GM19025 (cell line): Measurements from ENCODE around the gene NOL4L.

Experiments
- ATAC-seq: cut with Tn5 transposase; IDR thresholded peaks from one replicate; pipeline ENCODE4 v1.9.1; 2021; ENCODE audit warnings: mild to moderate bottlenecking, low read depth, moderate library complexity; ENCODE audit not compliant: unreplicated experiment

NOL4L gene

DNA sequence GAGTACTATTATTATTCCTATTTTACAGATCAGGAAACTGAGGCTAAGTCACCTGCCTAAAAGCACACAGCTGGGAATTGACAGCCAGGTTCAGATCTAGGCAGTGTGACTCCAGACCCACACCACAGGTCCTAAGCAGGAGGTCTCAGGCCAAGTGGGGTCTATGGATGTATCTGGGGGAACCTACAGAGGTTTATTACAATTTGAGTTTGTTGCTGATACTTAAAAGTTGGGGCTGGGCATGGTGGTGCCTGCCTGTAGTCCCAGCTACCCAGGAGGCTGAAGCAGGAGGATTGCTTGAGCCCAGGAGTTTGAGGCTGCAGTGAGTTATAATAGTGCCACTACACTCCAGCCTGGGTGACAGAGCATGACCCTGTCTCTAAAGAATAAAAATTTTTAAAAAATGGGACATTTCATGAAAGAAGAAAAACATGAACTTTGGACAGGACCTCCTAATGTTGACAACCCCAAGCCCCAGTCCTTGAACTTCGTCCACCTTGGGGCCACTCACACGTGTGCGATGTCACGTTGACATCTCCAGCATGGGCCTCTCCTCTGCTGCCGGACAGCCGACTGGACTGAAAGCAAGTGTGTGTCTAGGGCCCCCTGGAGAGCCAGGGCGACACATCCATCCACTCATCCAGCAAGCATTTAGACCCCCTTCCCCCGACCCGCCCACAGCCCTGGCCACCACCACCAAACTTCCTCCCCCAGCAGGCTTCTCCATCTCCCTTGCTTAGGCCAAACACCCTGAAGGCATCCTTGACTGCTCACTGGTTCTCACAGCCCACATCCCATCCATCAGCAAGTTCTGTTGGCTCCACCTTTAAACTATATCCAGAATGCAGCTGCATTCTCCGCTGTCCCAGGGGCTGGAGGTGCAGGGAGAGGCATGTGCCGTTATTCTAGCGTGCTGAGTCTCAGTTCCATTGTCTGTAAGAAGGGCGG, 40.0 kb downstream of the NOL4L start:
- no peak for ATAC-seq

DNA sequence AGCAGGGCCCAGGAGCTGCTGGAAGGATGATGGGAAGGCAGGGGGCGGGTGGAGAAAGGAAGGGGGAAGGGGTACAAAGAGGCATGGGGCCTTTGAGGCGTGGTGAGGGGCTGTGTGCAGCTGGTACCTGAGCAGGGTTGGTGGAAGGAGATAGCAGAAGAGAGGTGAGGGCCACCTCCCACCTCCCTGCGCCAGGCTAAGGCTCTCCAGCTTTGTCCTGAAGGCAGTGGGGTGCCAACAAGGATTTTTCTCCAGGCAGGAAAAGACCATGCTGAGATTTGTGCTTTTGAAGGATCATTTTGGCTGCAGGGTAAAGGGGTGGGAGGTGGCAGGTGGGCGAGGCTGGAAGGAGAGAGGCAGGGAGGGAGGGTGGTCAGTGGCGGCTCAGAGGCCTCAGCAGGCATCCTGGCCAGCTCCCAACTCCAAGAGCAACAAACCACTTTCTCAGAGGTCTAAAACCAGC, 40.8 kb downstream of the NOL4L start:
- no peak for ATAC-seq

DNA sequence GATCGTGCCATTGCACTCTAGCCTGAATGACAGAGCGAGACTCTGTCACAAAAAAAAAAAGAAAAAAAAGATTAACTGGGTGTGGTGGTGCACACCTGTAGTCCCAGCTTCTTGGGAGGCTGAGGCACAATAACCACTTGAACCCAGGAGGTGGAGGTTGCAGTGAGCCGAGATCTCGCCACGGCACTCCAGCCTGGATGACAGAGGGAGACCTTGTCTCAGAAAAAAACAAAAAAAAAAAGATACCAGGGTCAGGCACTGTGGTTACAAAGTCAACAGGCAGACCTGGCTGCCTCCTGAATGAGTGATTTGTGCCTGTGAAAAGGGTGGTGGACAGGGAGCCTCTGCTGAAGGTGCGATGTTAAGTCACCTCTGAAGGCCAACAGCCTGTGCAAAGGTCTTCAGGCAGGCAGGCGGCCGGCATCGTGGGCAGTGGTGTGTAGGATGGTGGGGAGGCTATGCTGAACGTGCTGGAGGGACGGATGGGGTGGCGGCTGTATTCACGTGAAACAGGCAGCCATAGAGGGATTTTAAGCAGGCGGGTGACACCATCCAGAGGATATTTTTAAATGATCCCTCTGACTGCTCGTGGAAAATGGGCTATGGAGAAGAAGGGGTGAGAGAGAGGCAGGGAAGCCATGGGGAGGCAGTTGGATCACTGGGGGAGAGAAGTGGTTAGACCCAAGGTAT, 41.4 kb downstream of the NOL4L start:
- no peak for ATAC-seq

DNA sequence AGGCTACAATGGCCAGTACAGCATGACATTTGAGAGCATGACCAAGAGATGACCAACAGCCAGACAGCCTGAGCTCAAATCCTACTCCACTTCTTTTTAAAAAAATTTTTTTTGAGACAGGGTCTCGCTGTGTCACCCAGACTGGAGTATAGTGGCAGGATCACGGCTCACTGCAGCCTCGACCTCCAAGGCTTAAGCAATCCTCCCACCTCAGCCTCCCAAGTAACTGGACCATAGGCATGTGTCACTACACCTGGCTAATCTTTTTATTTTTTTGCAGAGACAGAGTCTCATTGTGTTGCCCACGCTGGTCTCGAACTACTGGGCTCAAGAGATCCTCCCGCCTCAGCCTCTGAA, 42.9 kb downstream of the NOL4L start:
- ATAC-seq, result no peak

DNA sequence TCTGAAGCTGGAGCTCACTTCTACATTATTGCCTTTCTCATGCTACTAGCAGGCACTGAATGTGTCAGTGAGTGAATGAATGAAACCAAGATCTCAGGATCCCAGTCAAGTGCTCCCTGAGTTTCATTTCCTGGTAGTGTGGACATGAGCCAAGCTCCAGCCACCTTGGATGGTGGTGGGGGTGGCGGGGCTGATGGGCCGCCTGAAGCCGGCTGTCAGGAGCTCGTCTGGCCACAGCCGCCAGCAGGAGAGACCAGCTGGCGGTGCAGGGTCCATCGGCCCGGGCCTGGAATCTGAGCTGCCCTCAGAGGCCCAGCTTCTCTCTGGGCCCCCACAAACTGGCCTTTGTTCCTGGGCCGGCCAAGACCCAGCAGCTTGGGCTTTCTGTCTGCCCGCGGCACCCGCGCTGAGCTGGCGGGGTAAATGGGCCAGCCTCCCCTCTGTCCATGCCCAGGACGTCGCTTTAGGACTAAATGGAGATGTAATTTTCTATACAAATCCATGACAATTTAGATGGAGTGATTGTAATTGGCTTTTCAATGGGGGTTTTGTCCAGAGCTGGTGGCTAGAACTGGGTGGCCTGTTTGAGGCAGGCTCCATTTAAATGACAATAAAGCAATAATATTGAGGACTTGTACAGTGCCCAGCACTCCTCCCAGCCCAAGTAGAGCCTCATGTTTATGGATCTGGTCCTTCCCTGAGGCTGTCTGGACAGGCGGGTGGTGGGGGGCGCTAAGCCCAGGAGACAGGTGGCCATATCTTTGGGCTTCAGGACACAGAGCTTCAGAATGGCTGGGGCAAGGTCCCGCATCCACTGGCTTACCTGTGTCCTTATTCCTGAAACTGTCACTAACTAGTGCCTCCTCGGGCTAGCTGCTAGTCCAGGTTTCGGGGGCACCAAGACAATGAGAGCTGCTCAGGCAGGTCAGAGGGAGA, 43.5 kb downstream of the NOL4L start:
- no peak for ATAC-seq

DNA sequence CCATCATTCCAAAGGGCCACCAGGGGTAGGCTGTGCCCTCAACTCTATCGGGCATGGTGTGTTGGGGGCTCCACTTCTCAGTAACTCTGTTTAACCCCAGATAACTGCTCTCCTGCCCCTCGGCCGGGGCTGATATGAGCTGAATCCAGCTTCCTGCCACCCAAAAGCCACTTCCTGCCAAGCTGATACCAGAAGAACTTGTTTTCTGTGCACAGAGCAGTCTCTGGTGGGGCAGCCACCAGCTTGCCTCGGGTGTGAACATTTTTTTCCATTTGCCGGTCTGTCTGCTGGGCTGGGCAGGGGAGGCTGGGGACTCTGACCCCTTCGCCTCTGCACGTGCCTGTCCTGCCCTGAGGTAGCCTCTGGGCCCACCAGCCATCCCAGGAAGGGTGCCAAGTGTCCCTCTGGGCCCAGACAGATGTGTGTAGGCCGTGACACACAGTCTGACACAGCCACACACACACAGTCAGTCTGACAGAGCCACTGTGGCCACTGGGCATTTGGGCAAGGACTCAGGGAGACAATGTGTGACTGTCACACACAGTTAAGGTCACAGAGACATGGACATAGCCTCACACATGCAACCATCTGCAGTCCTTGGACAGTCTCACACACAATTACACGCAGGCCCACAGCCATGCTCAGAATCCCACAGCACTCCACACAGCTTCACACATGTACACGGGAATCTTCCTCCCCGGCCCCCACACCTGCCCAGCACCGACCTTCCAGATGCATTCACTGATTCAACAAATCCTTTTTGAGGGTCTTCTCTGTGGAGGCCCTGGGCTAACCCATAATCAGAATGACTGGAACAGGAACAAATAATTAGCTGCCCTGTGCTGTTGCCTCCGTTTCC, 45.1 kb downstream of the NOL4L start:
- ATAC-seq, result no peak

DNA sequence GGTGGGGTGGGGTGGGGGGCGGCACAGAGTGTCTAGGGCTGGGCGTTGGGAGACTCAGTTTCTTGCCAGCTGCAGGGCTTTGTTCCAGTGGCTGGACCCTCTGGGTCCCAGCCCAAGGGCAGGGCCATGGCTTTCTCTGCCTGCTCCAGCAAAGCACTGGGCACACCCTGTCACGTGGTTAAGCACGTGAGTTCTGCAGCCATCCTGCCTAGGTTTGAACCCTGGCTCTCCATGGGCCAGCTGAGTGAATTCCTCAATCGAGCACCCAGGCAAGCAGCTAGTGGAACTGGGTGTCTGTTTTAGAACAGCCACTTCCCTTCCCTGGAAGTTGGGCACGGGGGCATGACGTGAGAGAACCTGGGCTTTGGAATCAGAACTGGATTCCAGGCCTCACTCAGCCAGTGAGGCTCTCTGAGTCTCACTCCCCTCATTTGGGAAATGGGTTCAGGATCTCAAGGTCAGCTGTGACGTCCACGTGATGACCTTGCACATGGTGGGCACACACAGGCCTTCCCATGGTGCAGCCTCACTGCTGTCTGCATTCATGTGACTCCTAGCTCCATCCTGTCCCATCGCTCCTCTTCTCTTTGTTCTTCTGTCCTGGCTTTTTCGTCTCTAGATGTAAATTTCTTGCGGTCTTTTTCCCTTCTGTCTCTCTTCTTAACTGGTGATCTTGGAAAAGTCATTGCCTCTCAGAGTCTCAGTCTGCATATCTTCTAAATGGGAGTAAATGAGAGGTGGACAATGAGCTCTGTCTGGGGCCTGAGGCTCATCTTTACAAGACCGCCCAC, 45.9 kb downstream of the NOL4L start:
- no peak for ATAC-seq

DNA sequence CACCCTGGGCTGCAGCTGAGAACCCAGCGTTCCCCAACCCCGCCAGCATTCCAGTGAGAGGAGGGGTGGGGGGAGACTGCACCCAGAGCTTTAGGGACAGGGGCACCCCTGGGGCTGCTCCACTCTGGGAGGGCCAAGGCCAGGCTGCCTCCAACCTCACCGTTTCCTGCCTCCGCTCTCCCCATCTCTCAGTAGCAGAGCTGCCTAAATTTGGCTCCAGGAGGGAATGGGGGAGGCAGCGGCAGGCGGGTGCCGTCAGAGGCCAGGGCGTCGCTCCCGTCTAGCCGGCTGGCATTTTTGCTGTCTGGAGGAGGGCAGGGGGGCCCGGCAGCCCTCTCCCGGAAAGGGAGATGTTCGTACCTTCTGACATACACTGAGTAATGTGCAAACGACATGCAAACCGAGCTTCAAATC, 46.6 kb downstream of the NOL4L start:
- no peak for ATAC-seq

DNA sequence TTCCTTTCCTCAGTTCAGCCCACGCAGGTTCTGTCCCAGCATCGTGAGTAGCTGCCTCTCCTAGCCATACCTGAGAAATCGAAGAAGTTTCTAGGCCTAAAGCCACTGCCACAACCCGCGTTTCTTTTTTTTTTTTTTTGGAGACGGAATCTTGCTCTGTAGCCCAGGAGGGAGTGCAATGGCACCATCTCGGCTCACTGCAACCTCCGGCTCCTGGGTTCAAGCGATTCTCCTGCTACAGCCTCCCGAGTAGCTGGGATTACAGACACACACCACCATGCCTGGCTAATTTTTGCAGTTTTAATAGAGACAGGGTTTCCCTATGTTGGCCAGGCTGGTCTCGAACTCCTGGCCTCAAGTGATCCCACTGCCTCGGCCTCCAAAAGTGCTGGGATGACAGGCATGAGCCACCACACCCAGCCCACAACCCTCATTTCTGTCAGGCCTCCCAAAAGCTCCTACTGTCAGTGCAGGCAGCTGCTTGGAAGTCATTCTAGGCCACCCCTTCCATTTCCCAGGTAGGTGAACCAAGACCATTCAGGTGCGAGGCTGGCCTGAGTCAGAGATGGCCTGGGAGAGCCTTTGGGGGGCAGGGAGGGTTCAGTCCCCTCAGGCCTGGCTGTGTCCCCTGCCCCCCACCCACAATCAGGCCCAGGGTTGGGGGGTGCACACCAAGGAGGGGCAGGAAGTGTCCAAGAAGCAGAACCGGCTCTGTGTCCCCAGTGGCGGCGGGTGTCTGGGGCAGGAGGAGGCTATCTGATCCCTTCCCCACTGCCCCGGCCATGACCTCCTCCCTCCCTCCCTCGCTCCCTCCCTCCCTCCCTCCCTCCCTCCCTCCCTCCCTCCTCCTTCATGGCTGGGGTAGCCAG, 47.2 kb downstream of the NOL4L start:
- ATAC-seq, result no peak

DNA sequence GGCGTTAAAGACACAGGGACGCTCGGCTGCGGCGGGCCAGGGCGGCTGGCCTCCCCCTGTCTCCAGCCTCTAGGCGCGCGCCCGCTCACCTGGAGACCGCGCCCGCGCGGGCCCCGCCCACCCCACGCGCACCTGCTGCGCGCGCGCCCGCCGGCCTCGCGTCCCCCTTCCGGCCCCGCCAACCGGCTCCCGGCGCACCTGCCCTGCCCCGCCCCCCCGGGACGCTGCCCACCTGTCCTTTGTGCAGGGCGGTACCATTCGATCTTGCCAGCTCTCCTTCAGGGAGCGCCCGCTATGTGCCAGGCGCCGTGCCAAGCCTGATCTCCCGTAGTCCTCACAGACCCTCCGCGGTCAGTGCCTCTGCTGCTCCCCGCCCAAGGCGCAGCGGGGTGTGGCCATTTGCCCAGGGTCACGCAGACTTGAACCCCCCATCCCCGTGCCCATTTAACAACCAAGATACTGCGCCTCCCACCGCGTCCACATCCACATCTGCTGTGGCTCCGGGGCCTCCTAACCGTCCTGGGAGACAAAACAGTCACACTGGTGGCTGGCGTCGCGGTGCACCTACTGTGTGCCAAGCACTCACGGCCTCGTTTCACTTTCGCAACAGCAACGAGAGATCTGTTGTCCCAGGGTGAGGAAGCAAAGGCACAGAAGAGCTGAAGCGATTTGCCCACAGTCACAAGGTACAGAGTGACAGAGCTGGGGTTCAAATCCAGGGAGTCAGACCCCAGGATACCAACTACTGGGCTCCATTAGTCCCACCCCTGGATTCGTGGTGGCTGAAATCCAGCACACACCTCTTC, 48.1 kb downstream of the NOL4L start:
- ATAC-seq, result no peak

DNA sequence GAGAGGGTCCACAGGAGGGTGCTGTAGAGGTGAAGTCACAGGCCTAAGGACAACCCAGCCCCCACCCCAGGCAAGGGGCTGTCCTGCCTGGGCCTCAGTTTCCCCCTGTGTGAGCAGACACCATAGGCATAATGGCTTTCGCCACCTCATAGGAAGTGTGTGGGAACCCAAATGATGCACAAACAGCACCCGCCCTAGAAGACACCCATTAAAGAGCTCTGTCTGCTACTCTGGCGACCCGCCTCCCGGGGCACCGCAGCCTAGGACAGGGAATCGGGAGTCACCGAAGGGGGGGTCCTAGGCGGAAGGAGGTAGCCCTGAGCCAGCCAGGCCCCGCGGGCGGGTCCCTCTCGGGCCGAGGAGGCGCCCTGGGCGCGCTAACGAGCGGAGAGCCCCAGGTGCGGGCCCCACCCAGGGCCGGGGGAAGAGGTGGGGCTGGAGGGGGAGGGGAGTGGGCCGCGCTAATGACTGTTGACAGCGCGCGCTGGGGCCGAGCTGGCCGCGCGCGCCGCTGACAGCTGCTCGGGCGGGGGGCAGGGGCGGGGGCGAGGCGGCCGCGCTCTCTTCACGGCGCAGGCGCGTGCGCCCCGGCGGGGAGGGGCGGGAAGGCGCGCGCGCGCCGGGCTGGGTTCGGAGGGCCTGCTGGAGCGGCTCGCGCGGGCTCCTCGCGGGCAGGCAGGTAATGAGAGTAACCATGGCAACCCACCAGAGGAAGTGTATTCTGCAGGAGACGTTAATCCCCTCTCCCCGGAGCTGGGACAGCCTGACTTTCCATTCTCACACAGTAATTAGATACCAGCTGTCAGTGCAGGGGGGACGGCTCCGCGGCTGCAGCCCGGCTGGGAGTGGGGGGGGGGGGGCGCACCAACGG, 48.9 kb downstream of the NOL4L start:
- ATAC-seq, result peak; percentile 37

DNA sequence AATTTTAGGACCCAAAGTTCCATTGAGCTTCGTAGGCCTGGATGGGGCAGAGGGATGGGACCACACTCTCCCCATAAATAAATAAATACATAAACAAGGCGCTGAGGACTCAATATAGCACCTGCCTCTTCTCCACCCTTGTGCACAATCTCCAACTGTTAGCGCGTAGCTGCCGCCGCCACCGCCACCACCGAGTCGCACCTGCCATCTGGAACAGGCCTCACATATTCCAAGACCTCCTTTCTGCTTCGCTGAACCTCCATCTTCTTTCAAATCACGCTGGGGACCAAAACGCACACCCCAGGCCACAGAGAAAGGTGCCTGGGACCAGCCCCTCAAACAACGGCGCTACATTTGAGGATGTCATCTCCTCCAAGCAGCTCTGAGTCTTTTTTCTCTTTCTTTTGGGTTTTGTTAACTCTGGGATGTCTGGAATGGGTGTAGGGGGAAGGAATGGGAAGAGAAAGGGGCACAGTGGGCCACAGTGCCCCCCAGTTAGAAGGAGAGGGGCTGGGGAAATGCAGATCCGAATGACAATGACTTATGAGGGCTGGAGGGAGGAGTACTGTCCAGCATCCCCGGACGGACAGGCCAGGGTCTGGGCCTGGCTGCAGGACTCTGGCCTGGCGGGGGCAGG, 49.7 kb downstream of the NOL4L start:
- no peak for ATAC-seq

DNA sequence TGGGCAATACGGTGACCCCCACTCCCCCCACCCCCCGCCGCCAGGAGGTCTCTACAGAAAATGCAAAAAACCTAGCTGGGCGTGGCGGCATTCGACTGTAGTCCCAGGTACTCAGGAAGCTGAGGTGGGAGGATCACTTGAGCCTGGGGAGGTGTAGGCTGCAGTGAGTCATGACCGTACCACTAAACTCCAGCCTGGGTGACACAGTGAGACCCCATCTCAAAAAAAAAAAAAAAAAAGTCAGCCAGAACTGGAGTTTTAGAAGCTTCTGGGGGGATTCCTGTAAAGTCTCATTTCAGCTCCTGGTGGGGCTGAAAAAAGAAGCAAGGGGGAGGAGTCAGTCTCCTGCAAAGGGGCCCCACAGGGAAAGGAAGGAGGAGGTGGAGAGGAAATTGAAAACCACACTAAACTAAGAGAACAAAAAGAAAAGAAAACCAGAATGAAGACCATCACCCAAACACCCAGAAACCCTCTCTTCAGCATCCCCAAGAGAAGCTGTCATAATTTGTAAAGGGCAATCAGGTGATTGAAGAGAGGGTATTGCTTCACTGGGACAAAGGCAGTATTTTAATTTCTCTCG, 50.4 kb downstream of the NOL4L start:
- no peak for ATAC-seq

DNA sequence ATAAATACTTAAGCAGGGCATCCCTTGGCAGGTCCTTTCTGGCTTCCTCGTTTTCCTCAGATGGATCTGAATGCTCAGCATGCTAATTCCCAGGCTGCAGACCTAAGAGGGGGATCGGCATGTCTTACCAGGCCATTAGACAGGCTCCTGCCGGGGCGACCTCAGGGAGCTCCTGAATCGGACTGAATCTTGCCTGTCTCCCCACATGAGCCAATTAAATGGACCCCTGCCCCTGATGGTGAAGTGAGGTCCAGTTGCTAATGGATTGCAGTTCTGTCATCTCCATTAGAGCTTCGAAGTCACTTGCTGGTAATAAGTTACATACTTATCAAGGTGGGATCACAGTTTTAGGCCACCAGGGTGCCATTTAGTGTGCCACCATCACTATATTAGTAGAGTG, 51.4 kb downstream of the NOL4L start:
- no peak for ATAC-seq

DNA sequence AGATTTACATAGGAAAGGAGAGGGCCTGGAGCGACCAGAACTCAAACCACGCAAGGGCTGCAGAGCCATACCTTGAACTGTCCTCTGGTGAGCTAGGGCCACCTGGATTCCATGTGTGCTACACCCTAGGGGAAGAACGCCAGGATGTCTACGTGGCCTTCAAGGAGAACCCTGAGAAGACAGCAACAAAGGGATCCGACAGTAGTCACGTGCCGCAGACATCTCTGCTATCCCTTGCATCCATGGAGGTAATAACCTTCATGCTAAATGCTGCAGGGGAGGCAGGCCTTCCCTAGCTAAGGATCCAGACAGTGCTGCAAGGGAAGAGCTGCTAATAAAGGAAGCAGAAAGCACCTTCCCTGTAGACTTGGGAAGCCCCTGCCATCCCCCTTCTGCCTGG, 52.9 kb downstream of the NOL4L start:
- ATAC-seq, result no peak
